Heart left ventricle (tissue), 16 donors: Measurements from ENCODE around the gene TLE4. TPM values are rescaled to one million over a fixed set of nuclear protein-coding genes. Genes with fewer than 3 reads are reported as not detected.
A peak's percentile ranks its signal among the peaks of the same experiment; 100 is the strongest.

Source experiments
- ATAC-seq, 4 donors: fragments of 200-7000 bp; cut with Tn5 transposase; one replicate each; pipeline ENCODE4 v1.9.1; 2020 to 2022; ENCODE audit warnings: moderate library complexity in 4 of 4, mild to moderate bottlenecking in 3 of 4, moderate number of reproducible peaks in 1 of 4
- DNase-seq, 5 donors: peaks; one replicate each; pipeline ENCODE4 v3.0.0-alpha.2; 2020
- H3K27ac ChIP-seq, 12 donors: fragments of 200-600 bp; sonication (generic) in 4 of 12; one replicate each; pipeline versions ENCODE4 v1.5.0 to v1.8.0; 2016 to 2022; ENCODE audit warnings: mild to moderate bottlenecking in 2 of 12
- H3K27me3 ChIP-seq, 9 donors: fragments of 200-600 bp; sonication (generic) in 2 of 9; one replicate each; pipeline versions ENCODE4 v1.5.1 to v1.8.0; 2016 to 2022; ENCODE audit warnings: mild to moderate bottlenecking in 3 of 9
- H3K36me3 ChIP-seq, 9 donors: fragments of 200-600 bp; sonication (generic) in 2 of 9; one replicate each; pipeline versions ENCODE4 v1.5.0 to v1.8.0; 2018 to 2022; ENCODE audit warnings: mild to moderate bottlenecking in 2 of 9
- H3K4me1 ChIP-seq, 12 donors: fragments of 200-600 bp; sonication (generic) in 4 of 12; one replicate each; pipeline versions ENCODE4 v1.5.0 to v1.8.0; 2016 to 2022; ENCODE audit warnings: mild to moderate bottlenecking in 3 of 12
- H3K4me3 ChIP-seq, 12 donors: fragments of 200-600 bp; sonication (generic) in 4 of 12; one replicate each; pipeline versions ENCODE4 v1.5.0 to v1.8.0; 2017 to 2022; ENCODE audit warnings: mild to moderate bottlenecking in 9 of 12, moderate library complexity in 4 of 12
- H3K9me3 ChIP-seq, 12 donors: fragments of 200-600 bp; sonication (generic) in 4 of 12; one replicate each; pipeline versions ENCODE4 v1.5.0 to v1.8.0; 2016 to 2022; ENCODE audit warnings: mild to moderate bottlenecking in 1 of 12
- POLR2A ChIP-seq, 2 donors: fragments of 450-650 bp; IDR thresholded peaks; one replicate each; pipeline ENCODE4 v1.6.1; 2017; ENCODE audit warnings: antibody characterized with exemption in 2 of 2, mild to moderate bottlenecking in 2 of 2, moderate library complexity in 2 of 2
- WGBS, 4 donors: extraction: QIAGEN DNeasy Blood & Tissue Kit in 2 of 4; methylation state at CpG; one replicate each; pipeline versions ENCODE4 v1.1.5 to v1.1.7; 2013 to 2018; 5-methylcytosine and 5-hydroxymethylcytosine counted together
- intact Hi-C, 10 donors: fragments of 100-400 bp; cut with DNase I; formaldehyde crosslinking; loops; one replicate each; pipeline versions ENCODE4 v1.11.1 to v1.14.2; 2022
- polyA plus RNA-seq, 2 donors: library from polyadenylated mRNA; stranded (reverse); fragments of 200-250 nt; gene quantifications; one replicate each; pipeline ENCODE4 v1.2.3, GENCODE V29; 2013
- total RNA-seq, 9 donors: library from RNA; depleted of rRNA in 2 of 9; stranded (reverse); fragments of >200 nt in 2 of 9; fragmentation: NEBNext Ultra II Directional in 3 of 9; extraction: Animal tissue kit (Norgen Biotek cat#: 25700) in 3 of 9; gene quantifications; one replicate each; pipeline versions ENCODE4 v1.1.0 to v1.2.4, GENCODE V29; 2016 to 2023
- TF ChIP-seq, protein P1 (sequence below), 12 donors: fragments of 200-600 bp; sonication (generic) in 4 of 12; IDR thresholded peaks; one replicate each; pipeline versions ENCODE4 v1.5.0 to v1.8.0; 2018 to 2022; ENCODE audit warnings: antibody characterized with exemption in 12 of 12, mild to moderate bottlenecking in 5 of 12
- donor health status: ischemic (EF 13 %, LVEDD 7.1; RV severe dilation, severe dysfunction).
- donor health status: healthy with polysubstance abuse.
- donor health status: DM: no; HTN: yes; CAD: no.
- donor health status: DM: no; HTN: no; CAD: no.
- donor health status: ischemic (EF 25% LVEDD 6.9; RV normal size, moderate dysfunction).
- donor health status: ischemic (EF 25% LVEDD 5.7; RV mildly dilated, moderate dysfunction).
- donor health status: healthy.
- donor health status: DM: yes; HTN: yes; CAD: no.
- donor health status: ischemic (EF 35%, LVEDD 5.7; RV mildly dilated, moderate dysfunction).
- donor health status: nonischemic (EF 11% LVEDD 7.7; RV severe dilation, severe dysfunction).
- donor health status: DM: yes; HTN: yes; CAD: no.
- donor health status: PGD.
- donor health status: ischemic (EF 29% LVEDD 5.4; RV normal size, mild dysfunction).
- donor health status: nonischemic (EF 23%, LVEDD 6.1; RV moderate dilation, normal function).

The TLE4 gene
- total and polyA plus RNA-seq, 11 donors: 3.7 to 23.9 (median 13.8) TPM

DNA sequence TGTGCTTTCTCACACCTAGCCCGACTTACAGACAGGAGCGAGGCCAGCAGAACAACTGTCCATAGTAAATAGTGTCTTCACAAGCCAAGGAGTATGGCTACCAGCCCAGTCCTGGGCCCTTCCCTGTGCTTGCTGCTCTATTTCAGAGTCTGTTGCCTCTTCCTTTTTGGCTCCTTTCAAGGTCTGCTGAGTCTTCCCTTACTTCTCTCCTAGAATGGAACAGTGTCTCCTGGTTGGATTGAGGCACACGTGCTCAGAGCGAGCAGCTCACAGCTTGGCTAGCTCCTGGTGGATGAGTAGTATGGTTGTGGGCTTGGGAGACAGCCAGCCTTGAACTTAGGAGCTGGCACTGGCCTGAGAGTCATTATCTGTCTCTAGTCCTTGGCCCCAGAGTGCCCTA is 72.8 kb downstream of the TLE4 start:
- intact Hi-C loops: no loop called here

DNA sequence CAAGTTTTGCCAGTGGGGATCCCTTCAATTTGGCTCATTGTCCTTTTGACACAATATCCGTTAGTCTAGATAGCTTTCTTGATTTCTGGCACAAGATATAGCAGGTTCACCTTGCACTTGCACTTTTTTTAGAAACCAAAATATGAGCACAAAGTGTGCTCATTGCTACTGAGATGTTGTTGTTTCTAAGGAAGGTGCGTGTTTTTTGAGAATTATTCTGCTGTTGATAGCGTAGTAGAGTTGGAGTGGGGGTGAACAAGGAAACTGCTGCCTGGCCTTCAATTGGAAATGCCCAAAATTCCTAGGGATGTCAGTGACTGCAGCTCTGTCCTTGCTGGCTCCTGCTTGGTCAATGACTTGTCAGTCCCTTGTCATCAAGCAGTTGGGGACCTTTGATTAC is 73.3 kb downstream of the TLE4 start:
- peaks cover 0 to 12% (median 0%) of the 10 kb centered on the region in 12 donors for H3K4me1 ChIP-seq
- H3K9me3 ChIP-seq: peaks cover 0 to 14% (median 0%) of the 10 kb centered on the region in 12 donors
- DNase-seq (no peak), ATAC-seq (no peak)
- 93 to 97% (median 95%) methylated on average over 3 of the region's 3 CpGs for WGBS, 4 donors
- H3K36me3 ChIP-seq: peaks cover 0 to 4% (median 0%) of the 10 kb centered on the region in 9 donors
- no peaks in the 10 kb centered on the region for H3K27me3 ChIP-seq
- no peak overlapping the region for H3K27ac ChIP-seq
- intact Hi-C loops: no loop called here
- TF ChIP-seq, protein P1, sequence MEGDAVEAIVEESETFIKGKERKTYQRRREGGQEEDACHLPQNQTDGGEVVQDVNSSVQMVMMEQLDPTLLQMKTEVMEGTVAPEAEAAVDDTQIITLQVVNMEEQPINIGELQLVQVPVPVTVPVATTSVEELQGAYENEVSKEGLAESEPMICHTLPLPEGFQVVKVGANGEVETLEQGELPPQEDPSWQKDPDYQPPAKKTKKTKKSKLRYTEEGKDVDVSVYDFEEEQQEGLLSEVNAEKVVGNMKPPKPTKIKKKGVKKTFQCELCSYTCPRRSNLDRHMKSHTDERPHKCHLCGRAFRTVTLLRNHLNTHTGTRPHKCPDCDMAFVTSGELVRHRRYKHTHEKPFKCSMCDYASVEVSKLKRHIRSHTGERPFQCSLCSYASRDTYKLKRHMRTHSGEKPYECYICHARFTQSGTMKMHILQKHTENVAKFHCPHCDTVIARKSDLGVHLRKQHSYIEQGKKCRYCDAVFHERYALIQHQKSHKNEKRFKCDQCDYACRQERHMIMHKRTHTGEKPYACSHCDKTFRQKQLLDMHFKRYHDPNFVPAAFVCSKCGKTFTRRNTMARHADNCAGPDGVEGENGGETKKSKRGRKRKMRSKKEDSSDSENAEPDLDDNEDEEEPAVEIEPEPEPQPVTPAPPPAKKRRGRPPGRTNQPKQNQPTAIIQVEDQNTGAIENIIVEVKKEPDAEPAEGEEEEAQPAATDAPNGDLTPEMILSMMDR (IDR thresholded peaks at IDR 0.05): no peak
- no peak for TF ChIP-seq POLR2A (IDR thresholded peaks at IDR 0.05)
- no peak overlapping the region for H3K4me3 ChIP-seq

More for the DNA sequence above, 72.8 kb downstream of the TLE4 start:
- no peak overlapping the region for H3K27ac ChIP-seq
- H3K36me3 ChIP-seq: peaks cover 0 to 4% (median 0%) of the 10 kb centered on the region in 9 donors
- ATAC-seq (no peak), DNase-seq (no peak)
- TF ChIP-seq, protein P1 (IDR thresholded peaks at IDR 0.05): no peak
- no peak for TF ChIP-seq POLR2A (IDR thresholded peaks at IDR 0.05)
- H3K27me3 ChIP-seq: no peaks in the 10 kb centered on the region
- peaks cover 0 to 12% (median 0%) of the 10 kb centered on the region in 12 donors for H3K4me1 ChIP-seq
- H3K4me3 ChIP-seq: no peak overlapping the region
- WGBS, 4 donors: 81 to 98% (median 94%) methylated on average over 4 of the region's 4 CpGs
- peaks cover 0 to 14% (median 0%) of the 10 kb centered on the region in 12 donors for H3K9me3 ChIP-seq

DNA sequence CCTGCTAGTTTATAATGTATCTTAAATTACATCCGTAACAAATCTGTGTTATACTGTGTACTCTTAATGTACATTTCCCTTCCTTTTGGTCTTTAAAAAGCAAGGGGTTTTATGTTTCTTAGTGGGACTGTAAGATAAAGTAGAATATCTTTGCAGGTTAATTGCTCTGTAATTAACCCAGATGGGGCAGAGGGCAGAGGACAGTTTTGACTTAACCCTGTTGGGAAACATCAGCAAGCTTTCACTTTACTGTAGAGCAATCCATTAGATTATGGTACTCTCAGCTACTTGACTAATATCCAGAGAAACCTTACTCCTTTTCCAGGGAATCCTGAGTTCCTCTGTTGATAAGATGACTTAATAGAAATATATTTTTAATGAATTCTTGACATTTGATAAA is 74.3 kb downstream of the TLE4 start:
- peaks cover 0 to 4% (median 0%) of the 10 kb centered on the region in 9 donors for H3K36me3 ChIP-seq
- H3K27ac ChIP-seq: no peak overlapping the region
- TF ChIP-seq, protein P1 (IDR thresholded peaks at IDR 0.05): no peak
- TF ChIP-seq POLR2A (IDR thresholded peaks at IDR 0.05): no peak
- no peaks in the 10 kb centered on the region for H3K27me3 ChIP-seq
- H3K4me1 ChIP-seq: peaks cover 0 to 6% (median 0%) of the 10 kb centered on the region in 12 donors
- intact Hi-C loops: no loop called here
- no peak for DNase-seq
- peaks cover 0 to 14% (median 0%) of the 10 kb centered on the region in 12 donors for H3K9me3 ChIP-seq
- no peak for ATAC-seq
- WGBS, 4 donors: 94 to 100% (median 98%) methylated on average over 1 of the region's 1 CpG
- H3K4me3 ChIP-seq: no peak overlapping the region

DNA sequence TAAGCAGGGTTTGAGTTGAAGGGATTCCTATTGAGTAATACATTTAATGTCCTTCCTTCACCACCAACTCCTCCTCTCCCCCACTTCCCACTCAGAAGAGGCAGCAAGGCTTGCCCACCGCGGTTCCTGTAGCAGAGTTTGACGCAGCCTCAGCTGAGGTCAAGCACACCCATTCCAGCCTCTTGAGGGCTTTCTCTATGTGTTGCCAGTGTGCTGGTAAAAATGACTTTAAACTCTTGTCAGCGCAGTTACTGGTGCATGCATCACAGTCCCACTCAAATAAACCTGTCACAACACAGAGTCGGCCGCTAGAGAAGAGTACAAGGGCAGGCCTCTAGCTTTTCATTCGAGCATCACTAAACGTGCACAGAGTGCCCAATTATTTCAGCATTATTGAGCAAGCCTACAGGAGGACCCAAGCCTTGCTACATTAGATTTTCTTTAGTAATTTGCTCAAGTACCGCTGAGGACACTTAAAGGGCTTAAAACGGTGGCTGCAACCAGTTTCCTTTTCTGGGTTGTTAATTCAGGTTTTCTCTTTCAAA is 79.6 kb downstream of the TLE4 start:
- 88 to 92% (median 91%) methylated on average over 10 of the region's 10 CpGs for WGBS, 4 donors
- peak in 2 of 5 donors; percentile 36 to 58 for DNase-seq
- Histone ChIP-seq H3K27me3 (no peaks in the 10 kb centered on the region), H3K27ac (no peak overlapping the region), H3K36me3 (peaks cover 0 to 27% (median 6%) of the 10 kb centered on the region in 9 donors), H3K9me3 (no peaks in the 10 kb centered on the region), H3K4me3 (no peak overlapping the region), H3K4me1 (no peaks in the 10 kb centered on the region)
- ATAC-seq: peak in 1 of 4 donors; percentile 15
- TF ChIP-seq, protein P1 (IDR thresholded peaks at IDR 0.05): no peak
- no peak for TF ChIP-seq POLR2A (IDR thresholded peaks at IDR 0.05)
- intact Hi-C loops: no loop called here
